Epidermal melanocyte (primary cell): Measurements from ENCODE around the gene BOC.

Experiments
- DNase-seq: peaks from one replicate; pipeline ENCODE4 v3.0.0; 2011; ENCODE audit warnings: low spot score; ENCODE audit not compliant: insufficient read length

BOC gene

GRCh38 chr3:113285226-113285625 lies 73.9 kb downstream of the BOC start:
- no peak for DNase-seq

- DNase-seq: no peak
Observed at GRCh38 chr3:113285741-113286140, 74.4 kb downstream of the BOC start.

- no peak for DNase-seq
Observed at GRCh38 chr3:113286524-113286923, 75.2 kb downstream of the BOC start.

GRCh38 chr3:113287111-113287802 lies 75.9 kb downstream of the BOC start:
- DNase-seq: no peak

GRCh38 chr3:113287803-113288648 lies 76.7 kb downstream of the BOC start:
- DNase-seq: peak; percentile 51

- DNase-seq: no peak
Observed at GRCh38 chr3:113288881-113289280, 77.5 kb downstream of the BOC start.

GRCh38 chr3:113291572-113291971 lies 80.2 kb downstream of the BOC start:
- DNase-seq: no peak

GRCh38 chr3:113292933-113293332 lies 81.6 kb downstream of the BOC start:
- no peak for DNase-seq

- DNase-seq: no peak
Observed at GRCh38 chr3:113293348-113293747, 82.0 kb downstream of the BOC start.

GRCh38 chr3:113295463-113295862 lies 84.1 kb downstream of the BOC start:
- DNase-seq: no peak

GRCh38 chr3:113297287-113297686 lies 85.9 kb downstream of the BOC start:
- DNase-seq: no peak

- no peak for DNase-seq
Observed at GRCh38 chr3:113297841-113298240, 86.5 kb downstream of the BOC start.

GRCh38 chr3:113300596-113300995 lies 89.2 kb downstream of the BOC start:
- DNase-seq: no peak

- DNase-seq: no peak
Observed at GRCh38 chr3:113304102-113304501, 92.7 kb downstream of the BOC start.

GRCh38 chr3:113304856-113305540 lies 93.6 kb downstream of the BOC start:
- DNase-seq: no peak

GRCh38 chr3:113310960-113311359 lies 99.6 kb downstream of the BOC start:
- DNase-seq: no peak

- no peak for DNase-seq
Observed at GRCh38 chr3:113312416-113312815, 101.1 kb downstream of the BOC start.

GRCh38 chr3:113314923-113315322 lies 103.6 kb downstream of the BOC start:
- DNase-seq: no peak

GRCh38 chr3:113329757-113330156 lies 118.4 kb downstream of the BOC start:
- no peak for DNase-seq

- no peak for DNase-seq
Observed at GRCh38 chr3:113330742-113331141, 119.4 kb downstream of the BOC start.

- DNase-seq: no peak
Observed at GRCh38 chr3:113331187-113331586, 119.8 kb downstream of the BOC start.
